SU-DHL-6 (cell line): ENCODE measurements around the gene C13orf46.

Source experiments
- EZH2phosphoT487 ChIP-seq: fragments of 200-600 bp; sonication (generic), shearing (Covaris generic); conservative IDR thresholded peaks from 2 replicates; pipeline ENCODE4 v1.6.1; 2018; ENCODE audit warnings: mild to moderate bottlenecking, antibody characterized with exemption, low read length, moderate library complexity, mixed read lengths
- TF ChIP-seq, protein P1 (sequence below): fragments of 200-600 bp; sonication (generic); IDR thresholded peaks from one replicate; pipeline ENCODE4 v1.5.1; 2017; ENCODE audit warnings: antibody characterized with exemption, mild to moderate bottlenecking, low read length, moderate library complexity; ENCODE audit not compliant: insufficient read depth, poor library complexity, severe bottlenecking

DNA sequence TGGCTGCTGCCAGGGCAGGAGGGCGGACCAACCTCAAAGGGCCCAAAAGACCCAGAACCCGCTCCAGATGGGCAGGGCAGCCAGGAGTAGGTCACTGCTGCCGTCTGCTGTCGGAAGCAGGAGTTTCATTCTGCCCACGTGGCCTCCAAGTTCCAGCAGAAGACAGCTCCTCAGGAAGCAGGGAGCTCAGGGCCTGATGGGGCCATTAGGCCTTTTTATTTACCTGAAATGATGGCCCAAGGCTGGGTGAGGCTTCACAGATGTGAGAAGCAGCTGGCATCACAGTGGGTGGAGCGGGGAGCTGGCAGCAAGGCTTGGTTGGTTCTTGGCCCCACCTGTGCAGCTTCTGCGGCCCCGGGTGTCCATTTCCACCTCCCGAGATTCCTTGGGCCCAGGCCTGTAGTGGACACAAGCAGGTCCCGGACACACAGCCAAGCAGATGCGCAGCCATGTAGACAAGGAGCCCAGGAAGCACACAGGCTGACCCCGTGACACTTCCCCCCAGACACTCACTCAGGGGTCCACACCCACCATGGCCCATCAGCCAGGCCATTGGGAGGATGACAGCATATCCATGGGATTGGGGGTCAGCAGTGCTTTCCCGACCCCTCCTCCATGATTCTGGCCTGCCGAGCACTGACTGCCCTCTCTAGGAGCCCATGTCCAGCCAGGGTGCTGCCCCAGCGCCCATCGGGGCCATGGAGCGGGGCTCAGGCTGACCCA, 26.4 kb downstream of the C13orf46 start:
- TF ChIP-seq, protein P1, sequence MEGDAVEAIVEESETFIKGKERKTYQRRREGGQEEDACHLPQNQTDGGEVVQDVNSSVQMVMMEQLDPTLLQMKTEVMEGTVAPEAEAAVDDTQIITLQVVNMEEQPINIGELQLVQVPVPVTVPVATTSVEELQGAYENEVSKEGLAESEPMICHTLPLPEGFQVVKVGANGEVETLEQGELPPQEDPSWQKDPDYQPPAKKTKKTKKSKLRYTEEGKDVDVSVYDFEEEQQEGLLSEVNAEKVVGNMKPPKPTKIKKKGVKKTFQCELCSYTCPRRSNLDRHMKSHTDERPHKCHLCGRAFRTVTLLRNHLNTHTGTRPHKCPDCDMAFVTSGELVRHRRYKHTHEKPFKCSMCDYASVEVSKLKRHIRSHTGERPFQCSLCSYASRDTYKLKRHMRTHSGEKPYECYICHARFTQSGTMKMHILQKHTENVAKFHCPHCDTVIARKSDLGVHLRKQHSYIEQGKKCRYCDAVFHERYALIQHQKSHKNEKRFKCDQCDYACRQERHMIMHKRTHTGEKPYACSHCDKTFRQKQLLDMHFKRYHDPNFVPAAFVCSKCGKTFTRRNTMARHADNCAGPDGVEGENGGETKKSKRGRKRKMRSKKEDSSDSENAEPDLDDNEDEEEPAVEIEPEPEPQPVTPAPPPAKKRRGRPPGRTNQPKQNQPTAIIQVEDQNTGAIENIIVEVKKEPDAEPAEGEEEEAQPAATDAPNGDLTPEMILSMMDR: no peak
- TF ChIP-seq EZH2phosphoT487: no peak
